HG03342 (cell line): ENCODE measurements around the gene ME3.

Experiments used
- ATAC-seq: cut with Tn5 transposase; IDR thresholded peaks from one replicate; pipeline ENCODE4 v1.9.1; 2021; ENCODE audit warnings: mild to moderate bottlenecking, moderate library complexity; ENCODE audit not compliant: unreplicated experiment

ME3 gene

DNA sequence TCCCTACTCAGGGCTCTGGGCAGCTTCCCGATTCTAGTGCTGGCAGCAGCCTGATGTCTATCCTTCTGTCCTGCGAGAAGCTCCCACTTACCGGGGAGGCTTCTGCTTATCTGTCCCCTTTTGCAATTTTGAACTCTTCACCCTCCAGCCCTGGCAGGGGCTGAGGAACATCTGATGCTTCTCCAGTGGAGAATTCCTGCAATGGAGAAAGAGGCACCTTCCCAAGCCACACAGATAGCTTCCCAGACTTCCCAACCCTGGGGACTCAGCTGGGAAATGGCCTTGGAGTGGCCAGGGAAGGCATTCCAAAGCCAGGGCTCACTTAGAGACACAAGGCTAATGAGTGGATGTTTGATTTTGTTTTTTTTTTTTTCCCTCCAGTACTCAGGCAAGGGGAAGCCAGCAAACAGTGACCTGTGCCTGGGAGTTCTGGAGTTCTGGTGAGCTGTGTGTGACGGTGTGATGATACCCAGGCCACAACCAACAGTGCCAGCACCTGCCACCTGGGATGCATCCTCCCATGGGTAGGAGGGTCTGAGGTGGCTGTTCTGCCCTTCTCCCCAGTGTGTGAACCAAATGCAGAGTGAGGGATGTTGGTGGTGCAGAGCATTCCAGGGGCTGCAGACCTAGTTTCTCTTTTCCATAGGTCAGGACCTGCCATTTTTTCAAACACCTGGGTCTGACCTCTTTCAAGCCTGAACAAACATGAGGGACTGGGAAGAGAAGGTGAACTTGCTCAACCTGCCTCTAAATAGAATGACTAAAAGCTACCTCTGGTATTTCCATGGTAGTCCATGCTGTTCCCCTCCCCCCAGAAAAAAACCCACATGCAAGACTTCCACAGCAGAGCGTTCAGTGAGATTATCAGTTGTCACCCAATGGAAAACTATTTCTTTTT is 202.7 kb downstream of the ME3 start:
- ATAC-seq = no peak

DNA sequence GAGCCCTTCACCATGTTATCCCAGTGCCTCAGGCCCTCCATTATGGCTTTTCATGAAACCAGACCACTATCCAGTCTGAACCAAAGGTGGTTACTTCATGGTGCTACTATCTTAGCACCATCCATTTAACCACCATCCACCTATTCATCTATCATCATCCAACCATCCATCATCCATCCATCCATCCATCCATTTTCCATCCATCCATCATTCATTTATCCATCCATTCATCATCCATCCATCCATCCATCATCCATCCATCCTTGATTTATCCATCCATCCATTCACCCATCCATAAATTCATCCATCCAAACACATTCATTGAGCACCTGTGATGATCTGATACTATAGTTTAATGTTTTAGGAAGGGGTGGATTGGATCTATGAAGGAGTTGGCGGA is 204.2 kb downstream of the ME3 start:
- no peak for ATAC-seq

- ATAC-seq = no peak
Observed at GRCh38 chr11:86464509-86465221, 207.8 kb downstream of the ME3 start.

DNA sequence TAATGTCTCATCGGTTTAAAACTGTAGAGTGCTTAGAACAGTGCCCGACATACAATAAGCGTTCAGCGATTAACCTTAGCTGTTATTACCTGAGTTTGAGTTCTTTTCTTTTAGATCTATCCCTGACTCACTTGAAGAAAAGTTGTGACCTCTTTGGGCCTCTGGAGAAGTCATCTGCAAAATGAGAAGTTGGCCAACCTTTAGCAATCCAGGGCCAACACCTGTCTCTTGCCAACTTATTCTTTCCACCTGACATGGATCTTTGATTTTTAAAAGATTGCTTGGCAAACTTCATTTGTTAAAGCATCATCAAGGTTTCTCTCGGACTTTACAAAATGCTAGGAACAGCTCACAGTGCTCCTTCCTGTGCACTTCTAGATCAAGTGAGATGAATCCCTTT is 208.5 kb downstream of the ME3 start:
- ATAC-seq = no peak

DNA sequence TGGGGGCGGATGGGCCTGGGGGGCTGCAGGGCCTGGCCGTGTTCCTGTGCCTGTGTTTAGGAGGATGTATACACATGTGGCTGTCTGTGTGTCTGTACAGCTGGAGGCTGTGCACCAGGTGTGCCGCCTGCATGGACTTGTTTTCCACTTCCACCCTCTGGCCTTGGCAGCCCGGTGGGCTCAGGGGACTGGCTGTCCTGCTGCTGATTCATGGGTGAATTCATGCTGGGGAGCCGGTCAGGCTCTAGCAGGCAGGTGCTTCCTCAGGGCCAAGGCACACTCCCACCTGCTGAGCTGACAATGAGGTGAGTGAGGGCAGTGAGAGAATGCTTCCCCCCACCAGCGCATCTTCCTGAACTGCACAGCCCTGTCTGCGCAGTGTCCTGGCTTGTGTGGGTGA is 209.3 kb downstream of the ME3 start:
- no peak for ATAC-seq

DNA sequence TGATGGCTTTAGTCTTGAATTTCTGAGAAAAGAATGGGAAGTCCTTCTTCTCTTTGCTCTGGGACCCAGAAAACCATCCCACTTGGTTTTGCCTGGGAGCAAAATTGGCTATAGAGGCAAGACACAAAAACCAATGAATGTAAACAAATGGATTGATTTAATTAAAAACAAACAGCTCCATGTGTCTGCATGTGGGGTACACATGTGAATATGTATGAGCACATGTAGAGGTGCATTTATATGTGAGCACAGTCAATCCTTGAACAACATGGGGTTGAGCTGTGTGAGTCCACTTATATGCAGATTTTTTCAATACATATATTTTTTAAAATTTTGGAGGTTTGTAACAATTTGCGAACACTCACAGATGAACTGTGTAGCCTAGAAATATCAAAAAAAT is 210.5 kb downstream of the ME3 start:
- no peak for ATAC-seq

DNA sequence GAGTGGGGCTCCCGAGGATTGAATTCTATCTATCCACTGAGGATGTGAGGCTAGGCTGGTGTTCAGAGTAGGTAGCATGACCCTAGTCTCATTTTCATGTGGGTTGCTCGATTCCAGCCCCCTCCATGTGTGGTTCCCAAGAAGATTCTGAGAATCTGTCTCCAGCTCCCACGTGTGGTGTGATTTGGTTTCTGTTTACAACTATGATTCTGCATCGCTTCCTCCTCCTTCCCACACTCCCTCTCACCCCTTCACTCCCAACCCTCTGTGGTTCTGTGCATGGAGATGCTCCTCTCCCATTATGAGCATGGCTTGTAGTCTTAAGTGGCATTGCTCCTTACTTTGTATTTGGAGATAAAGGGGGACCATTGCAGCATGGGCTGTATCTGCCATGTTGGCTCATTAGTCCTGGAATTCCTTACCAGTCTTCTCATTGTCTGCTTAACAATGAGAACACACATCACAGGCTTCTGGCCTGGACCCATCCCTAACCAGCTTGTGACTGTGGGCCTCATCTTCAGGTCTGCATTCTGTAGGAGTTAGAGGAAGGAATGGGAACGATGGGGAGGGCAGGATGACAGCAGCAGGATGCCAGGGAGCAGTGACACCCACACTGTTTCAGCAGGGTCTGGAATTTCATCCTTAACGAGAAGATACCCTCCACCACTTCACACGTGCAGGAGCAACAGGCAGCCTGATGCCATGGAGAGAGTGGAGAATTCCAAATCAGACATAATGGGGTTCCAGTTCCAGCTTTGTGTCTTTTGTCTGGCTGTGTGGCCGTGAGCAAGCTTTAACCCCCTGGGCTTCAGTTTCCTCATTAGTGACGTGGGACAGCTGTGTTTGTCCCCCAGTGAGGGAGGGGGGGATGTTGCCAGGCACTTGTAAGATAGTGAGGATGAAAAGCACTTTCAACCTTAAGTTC is 211.7 kb downstream of the ME3 start:
- no peak for ATAC-seq

GRCh38 chr11:86459682-86460460 is 212.5 kb downstream of the ME3 start:
- no peak for ATAC-seq

DNA sequence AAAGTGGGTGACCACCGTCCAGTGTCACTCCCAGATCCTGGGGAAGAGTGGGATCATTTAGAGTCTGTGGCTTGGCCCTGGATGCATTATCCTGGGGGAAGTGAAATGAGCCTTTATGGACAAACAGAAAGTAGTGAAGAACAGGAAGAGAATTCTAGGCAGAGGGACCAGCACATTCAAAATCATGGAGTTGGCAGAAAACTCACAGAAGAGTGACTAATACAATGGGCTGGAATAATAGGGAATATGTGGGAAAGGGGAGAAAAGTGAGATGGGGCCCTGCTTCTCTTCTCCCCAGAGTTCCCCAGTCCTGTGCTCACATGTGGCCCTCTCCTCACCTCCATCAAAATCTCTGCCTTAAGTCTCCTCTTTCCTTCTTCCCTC is 213.4 kb downstream of the ME3 start:
- no peak for ATAC-seq

DNA sequence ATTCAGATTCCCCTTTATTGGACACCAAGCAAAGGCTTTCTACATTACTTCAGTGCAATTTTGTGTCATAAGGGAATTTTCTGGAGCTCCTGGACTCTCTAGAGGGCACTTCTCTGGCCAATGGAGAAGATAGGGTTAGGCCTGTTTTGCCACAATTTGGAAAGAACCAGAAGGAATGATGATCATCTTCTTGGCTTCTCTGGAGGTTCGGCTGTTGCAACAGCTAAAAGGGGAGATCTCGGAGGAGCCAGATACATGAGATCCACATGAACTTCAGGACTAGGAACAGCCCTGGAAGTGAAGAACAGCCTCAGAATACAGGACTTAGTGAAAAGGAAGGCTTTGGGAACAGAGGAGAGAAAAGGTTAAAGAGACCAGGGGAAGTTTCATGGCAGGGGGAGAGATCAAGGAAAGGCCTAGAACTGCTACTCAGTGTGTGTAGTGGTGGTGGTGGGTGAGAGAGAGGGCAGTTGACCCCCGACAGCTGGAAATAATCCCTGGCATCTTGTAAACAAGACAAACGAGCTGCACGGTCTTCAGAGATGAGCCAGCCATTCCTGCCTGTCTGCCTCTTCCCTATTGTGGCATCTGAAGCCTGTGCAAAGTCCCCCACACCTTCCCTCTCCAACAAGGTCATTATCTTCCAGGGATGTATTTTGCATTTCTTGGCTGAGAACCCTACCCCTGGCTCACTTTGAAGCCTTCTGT is 214.0 kb downstream of the ME3 start:
- no peak for ATAC-seq

- ATAC-seq = peak; percentile 82
Observed at GRCh38 chr11:86456075-86456939, 216.1 kb downstream of the ME3 start.

DNA sequence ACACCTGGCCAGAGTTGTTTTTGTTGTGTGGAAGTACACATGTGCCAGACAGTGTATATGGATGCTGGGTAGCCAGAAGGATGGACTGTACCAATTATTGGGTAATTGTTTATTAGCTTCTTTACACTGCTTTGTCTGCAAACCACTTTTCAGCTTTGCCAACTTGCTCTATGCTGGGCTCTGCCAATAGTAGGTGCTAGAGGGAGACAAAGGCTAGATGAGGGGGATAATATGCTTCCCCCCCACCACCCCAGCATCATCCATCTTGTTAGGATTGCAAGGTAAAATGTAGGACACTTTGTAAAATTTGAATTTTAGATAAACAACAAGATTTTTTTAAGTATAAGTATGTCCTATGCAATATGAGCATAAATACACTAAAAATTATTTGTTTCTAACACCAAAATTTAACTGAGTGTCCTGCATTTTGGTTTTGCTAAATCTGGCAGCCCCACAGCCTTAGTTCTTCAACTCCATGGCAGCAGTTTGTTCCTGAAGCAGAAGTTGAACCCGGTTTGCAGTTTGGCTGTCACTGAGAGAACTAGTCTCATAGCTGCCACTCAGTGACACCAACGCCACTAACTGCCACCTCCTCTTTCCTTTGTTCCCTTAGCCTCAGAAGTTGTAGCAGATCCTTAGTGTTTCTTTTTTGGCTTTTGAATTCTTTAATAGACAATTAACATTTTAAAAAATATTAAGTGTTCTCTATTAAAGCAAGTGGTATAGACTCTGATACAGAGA is 219.0 kb downstream of the ME3 start:
- no peak for ATAC-seq

DNA sequence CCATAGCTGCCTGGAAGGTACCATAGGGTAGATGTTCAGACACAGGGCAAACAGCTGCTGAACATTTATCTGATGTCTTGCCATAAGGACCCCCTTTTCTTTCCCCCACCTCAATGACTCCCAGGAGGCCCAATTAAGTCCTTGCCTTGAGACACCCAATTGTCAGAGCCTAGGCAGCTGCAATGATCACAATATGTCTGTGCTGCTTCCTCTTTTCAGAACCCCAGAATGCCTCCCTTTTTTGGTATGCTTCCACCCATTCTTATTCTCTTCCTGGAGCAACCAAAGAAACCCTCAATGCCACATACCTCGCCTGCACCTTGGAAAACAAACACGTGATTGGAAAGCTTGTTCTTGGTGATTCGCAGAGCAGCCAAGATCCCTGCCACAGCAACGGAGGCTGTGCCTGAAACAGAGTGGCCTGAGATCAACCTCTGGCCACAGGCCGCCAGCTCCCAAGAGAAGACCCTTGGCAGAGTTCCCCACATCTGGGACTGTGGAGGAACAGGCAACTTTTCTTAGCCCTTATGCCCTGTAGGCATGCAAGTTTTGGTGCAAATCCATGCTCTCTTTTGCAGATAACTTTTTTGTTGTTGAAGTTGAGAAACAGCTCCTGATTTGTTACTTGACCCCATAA is 222.3 kb downstream of the ME3 start:
- ATAC-seq = no peak

DNA sequence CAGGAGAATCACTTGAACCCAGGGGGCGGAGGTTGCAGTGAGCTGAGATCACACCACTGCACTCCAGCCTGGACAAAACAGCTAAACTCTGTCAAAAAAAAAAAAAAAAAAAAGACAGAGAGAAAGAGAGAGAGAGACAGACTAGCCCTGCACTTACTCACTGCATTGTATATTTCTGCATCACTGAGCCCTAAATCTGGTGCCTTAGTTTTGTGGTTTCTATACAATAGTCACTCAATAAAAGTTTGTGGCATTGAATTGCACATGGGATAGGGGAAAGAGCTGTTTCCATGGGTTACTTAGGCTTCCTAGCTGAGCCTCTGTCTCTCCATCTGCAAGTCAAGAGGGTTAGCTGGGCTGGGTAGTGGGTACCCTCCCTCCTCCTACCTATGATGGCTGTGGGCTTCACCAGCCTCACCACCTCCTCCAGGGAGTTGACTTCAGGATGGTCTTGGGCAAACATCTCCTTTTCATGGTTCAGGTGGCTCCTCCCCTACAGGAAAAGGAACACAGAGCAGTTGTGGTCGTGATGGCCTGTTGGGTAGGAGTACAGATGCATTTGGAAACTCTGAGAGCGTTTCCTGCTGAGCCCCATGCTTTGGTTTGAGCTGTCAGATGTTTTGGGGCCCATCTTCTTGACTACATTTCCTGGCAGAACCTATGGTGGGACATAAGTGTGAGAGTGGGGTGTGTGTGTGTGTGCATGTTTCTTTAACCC is 224.5 kb downstream of the ME3 start:
- ATAC-seq = no peak

DNA sequence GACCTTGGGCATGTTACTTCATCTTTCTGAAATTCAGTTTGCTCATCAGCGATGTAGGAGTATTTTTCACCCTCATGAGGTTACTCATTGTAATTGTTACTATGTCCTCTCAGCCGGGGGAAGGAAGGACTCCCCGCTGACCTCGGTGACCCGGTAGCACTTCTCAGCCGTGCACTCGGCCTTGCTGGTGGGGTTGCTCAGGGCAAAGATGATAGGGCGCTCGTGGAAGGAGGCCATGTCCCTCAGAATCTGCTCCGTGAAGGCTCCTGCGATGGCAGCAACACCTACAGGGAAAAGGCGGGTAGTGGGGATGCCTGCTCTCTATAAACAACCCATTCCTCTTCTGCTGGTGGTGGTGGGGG is 225.5 kb downstream of the ME3 start:
- no peak for ATAC-seq

GRCh38 chr11:86446163-86446923 is 226.1 kb downstream of the ME3 start:
- ATAC-seq = no peak
